ENCODE measurements around the gene ARL13B.
A peak's percentile ranks its signal among the peaks of the same experiment; 100 is the strongest.
"Not testable (repeated sequence)": the region's sequence is repeated elsewhere in the genome, so short reads cannot be mapped to it uniquely, and the experiment has no call there.

ARL13B gene

DNA sequence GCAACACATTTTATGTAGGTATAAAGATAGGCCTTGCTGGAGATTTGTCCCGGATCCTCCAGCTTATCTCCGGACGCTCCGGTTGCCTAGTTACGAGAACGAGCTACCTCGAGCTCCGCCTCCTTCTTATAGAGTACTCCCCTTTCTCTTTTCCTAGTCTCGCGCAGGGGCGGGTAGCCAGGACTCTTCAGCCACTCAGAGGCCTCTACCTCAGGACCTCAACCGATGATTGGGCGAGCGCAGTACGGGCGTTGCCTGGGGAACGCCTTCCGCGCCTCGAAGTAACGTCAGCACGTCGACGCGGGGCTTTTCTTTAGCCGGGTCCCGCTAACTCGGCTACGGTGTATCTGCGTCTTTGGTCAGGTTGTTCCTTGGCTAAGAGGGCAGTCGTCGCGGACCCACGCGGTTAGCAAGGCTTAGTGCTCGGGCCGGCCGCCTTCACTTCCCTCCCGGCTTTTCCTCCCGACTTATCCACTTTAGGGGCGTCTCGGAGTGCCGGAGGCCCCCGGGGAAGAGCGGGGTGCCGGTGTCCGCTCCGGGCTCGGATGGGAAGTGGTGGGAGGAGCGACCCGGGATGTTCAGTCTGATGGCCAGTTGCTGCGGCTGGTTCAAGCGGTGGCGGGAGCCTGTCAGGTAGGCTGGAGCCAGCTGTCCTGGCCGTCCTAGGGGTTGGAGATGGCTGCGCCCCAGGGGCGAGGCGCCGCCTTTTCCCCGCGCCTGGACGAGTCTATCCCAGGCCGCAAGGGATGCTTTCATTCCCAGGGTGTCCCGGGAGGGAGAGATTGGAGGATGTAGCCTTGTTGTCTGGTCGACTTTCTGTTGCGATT, at the start of gene ARL13B:
Gene ARL13B, plus strand, starts transcription at position 306 of the 827 bp plus-strand sequence. Its CDS starts 269 bp downstream, at position 575.
- Mint-ChIP-seq H3K27me3 (ENCODE audit: low read depth) (peaks cover 7% of the 10 kb centered on the region), H3K36me3 (ENCODE audit: low read depth) (no peaks in the 10 kb centered on the region), H3K4me3 (peak within 1 kb of the TSS; percentile 87), H3K9me3 (no peaks in the 10 kb centered on the region), H3K4me1 (ENCODE audit: low read depth) (peaks cover 18% of the 10 kb centered on the region), H3K27ac (peak within 1 kb of the TSS; percentile 56)
- DNase-seq (ENCODE audit: low spot score) = peak; percentile 94

DNA sequence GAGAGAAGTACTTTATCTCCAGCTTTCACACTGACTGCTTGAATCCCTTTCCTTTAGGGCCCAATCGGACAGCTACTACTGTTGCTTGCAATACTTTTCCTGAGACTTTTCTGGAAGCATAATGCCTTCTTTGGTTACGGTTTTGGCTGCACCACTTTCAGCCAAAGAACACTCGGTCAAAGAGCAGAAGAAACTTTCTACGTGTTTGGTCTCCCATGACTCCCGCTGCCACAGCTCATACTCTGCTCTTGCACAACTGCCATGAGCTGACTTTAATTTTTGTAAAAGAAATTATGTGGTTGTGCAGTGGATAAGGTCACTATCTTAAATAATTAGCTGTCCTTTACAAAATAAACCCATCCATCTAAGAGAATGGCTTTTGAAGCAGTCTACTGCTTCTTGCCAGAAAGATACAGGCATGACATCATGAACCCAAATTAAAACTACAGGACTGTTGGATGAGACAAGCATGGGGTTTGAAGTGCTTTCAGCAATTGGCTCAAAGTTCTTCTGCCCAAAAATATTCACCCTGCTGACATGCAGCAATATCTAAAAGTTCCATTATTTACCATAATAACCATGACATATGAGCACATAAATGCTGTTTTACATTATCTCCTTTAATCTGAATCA, 48.2 kb upstream of the ARL13B start:
- no peaks in the 10 kb centered on the region for H3K9me3 Mint-ChIP-seq
- H3K4me1 Mint-ChIP-seq (ENCODE audit: low read depth) = no peaks in the 10 kb centered on the region
- no peak for DNase-seq (ENCODE audit: low spot score)
- no peaks in the 10 kb centered on the region for H3K36me3 Mint-ChIP-seq (ENCODE audit: low read depth)
- H3K27ac Mint-ChIP-seq = no peak overlapping the region
- no peak overlapping the region for H3K4me3 Mint-ChIP-seq
- H3K27me3 Mint-ChIP-seq (ENCODE audit: low read depth) = no peaks in the 10 kb centered on the region

DNA sequence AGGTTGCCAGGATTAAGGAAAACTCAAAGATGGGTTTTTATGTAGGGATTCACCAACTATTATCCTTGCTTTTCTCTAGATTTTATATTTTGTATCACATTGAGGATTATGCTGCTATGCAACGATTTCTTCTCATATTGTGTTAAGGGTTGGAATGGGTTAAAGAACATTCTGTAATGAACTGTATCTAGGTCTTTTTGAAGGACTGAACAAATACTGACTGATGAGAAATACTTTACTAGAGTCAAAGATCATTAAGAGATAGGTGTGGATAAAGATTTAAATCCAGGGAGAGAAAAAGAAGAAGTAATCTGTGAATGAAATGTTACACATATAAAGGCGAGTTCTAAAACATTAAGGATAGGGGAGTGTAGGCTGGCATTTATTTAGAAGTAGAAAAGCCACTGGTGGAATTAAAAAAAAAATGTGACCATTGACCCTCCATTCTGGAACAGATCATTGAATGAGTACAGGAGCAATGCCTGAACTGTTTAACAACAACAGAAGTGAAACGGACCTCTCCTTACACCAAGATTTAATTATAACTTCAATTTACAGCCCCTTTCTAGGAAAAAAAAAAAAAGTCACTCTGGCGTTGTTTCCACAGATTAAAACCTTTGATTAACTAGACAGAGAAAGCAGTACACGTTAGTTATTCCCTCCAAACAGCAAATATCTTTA, 45.4 kb upstream of the ARL13B start:
- Mint-ChIP-seq H3K27ac (no peak overlapping the region), H3K27me3 (ENCODE audit: low read depth) (no peaks in the 10 kb centered on the region), H3K9me3 (no peaks in the 10 kb centered on the region)

DNA sequence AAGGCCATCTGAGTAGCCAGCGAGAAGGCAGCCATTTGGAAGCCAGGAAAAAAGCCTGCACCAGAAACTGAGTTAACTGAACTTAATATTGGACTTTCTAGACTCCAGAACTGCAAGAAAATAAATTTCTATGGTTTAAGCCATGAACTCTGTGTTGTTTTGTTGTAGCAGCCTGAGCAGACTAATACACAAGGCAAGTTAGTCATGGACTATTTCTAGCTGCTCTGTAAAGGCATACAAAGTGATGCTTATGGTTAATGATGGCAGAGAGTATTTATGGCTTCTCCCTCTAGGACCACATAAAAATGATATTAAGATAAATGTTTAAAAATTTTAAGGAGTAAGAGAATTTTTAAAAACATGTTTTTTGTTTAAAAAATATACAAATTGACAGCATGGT, 43.4 kb upstream of the ARL13B start:
- H3K4me3 Mint-ChIP-seq = no peak overlapping the region
- no peak for DNase-seq (ENCODE audit: low spot score)
- H3K27me3 Mint-ChIP-seq (ENCODE audit: low read depth) = no peaks in the 10 kb centered on the region
- no peak overlapping the region for H3K27ac Mint-ChIP-seq
- H3K4me1 Mint-ChIP-seq (ENCODE audit: low read depth) = no peaks in the 10 kb centered on the region
- H3K36me3 Mint-ChIP-seq (ENCODE audit: low read depth) = no peaks in the 10 kb centered on the region
- no peaks in the 10 kb centered on the region for H3K9me3 Mint-ChIP-seq

More for the DNA sequence above, 45.4 kb upstream of the ARL13B start:
- DNase-seq (ENCODE audit: low spot score) = no peak
- Mint-ChIP-seq H3K4me3 (no peak overlapping the region), H3K4me1 (ENCODE audit: low read depth) (no peaks in the 10 kb centered on the region), H3K36me3 (ENCODE audit: low read depth) (no peaks in the 10 kb centered on the region)

DNA sequence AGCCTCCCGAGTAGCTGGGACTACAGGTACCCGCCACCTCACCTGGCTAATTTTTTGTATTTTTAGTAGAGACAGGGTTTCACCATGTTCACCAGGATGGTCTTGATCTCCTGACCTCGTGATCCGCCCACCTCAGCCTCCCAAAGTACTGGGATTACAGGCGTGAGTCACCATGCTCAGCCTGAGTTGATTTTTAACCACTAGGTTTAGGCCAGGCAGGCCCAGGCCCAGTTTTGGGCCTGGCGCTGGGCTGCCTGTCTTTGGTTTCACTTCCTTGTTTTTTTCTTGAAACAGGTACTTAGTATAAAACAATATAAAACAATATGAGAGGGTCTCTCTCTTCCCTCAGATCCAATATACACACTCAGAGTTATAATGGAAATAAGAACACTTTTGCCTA, 42.5 kb upstream of the ARL13B start:
- H3K27me3 Mint-ChIP-seq (ENCODE audit: low read depth); H3K36me3 Mint-ChIP-seq (ENCODE audit: low read depth); DNase-seq (ENCODE audit: low spot score): not testable (repeated sequence)

DNA sequence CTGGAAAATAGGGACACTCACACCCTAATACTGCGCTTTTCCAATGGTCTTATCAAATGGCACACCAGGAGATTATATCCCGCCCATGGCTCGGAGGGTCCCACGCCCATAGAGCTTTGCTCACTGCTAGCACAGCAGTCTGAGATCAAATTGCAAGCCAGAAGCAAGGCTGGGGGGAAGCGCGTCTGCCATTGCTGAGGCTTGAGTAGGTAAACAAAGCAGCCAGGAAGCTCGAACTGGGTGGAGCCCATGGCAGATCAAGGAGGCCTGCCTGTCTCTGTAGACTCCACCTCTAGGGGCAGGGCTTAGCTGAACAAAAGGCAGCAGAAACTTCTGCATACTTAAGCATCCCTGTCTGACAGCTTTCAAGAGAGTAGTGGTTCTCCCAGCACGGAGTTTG, 30.0 kb upstream of the ARL13B start:
- not testable (repeated sequence) for H3K4me1 Mint-ChIP-seq (ENCODE audit: low read depth); DNase-seq (ENCODE audit: low spot score); H3K9me3 Mint-ChIP-seq; H3K36me3 Mint-ChIP-seq (ENCODE audit: low read depth); H3K4me3 Mint-ChIP-seq; H3K27ac Mint-ChIP-seq; H3K27me3 Mint-ChIP-seq (ENCODE audit: low read depth)

More for the DNA sequence above, 42.5 kb upstream of the ARL13B start:
- H3K9me3 Mint-ChIP-seq; H3K4me3 Mint-ChIP-seq; H3K4me1 Mint-ChIP-seq (ENCODE audit: low read depth); H3K27ac Mint-ChIP-seq: not testable (repeated sequence)

DNA sequence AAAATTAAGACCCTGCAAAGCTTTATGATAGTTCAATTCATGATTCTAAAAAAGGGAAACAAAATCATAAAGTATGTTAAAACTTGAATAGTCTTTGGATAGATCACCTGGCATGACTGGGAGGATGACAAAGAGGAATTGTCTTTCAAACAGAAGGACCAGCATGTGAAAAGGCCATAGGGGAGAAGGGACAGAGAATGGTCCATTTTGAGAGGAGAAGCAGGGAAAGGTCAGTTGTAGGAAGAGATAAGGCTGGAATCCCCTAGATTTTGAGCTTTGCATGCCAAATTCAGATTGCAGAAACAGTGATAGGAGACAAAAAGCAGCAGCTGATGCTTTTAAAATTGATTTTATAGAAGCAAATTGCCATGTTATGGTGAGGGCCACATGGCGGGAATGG, 18.9 kb upstream of the ARL13B start:
- no peak overlapping the region for H3K4me3 Mint-ChIP-seq
- no peaks in the 10 kb centered on the region for H3K36me3 Mint-ChIP-seq (ENCODE audit: low read depth)
- peaks cover 3% of the 10 kb centered on the region for H3K27me3 Mint-ChIP-seq (ENCODE audit: low read depth)
- H3K9me3 Mint-ChIP-seq = no peaks in the 10 kb centered on the region
- DNase-seq (ENCODE audit: low spot score) = no peak
- H3K4me1 Mint-ChIP-seq (ENCODE audit: low read depth) = no peaks in the 10 kb centered on the region
- H3K27ac Mint-ChIP-seq = no peak overlapping the region

DNA sequence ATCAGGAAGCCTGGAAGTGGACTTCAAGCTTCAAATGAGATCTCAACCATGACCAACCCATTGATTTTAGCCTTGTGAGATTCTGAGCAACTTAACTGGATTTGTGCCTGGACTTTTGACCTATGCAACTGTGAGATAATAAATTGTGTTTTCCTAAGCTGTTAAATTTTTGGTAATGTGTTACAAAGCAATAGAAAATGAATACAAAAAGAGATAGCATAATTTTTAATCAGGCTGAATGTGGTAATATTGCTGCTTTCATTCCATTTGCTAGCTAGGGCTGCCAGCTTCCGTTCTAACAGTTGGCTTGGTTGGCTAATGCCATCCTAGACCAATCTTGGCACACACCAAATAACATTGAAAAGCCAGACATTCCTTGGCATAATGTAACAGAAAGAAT, 18.5 kb upstream of the ARL13B start:
- DNase-seq (ENCODE audit: low spot score) = no peak
- peaks cover 3% of the 10 kb centered on the region for H3K27me3 Mint-ChIP-seq (ENCODE audit: low read depth)

DNA sequence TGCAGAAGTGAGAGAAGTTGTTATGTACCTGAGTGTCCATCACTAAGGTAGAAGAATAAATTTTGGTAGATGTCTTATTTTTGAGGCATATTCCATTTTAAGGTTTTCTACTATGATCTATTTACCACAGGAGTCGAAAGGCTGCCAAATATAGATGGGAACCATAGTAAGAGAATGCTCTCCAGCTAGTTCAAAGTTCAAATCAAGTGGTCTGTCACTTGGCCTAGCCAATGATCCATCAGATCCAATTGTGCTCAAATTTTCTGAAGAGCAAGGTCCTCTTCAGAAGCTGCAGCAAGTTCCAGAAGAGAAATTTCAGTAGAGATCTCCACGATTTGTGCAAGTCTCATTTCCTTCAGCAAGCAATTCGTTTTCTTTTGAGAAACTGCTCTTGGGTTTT, 17.2 kb upstream of the ARL13B start:
- no peak for DNase-seq (ENCODE audit: low spot score)
- peaks cover 3% of the 10 kb centered on the region for H3K27me3 Mint-ChIP-seq (ENCODE audit: low read depth)
- no peaks in the 10 kb centered on the region for H3K9me3 Mint-ChIP-seq
- no peaks in the 10 kb centered on the region for H3K4me1 Mint-ChIP-seq (ENCODE audit: low read depth)
- H3K27ac Mint-ChIP-seq = no peak overlapping the region
- H3K36me3 Mint-ChIP-seq (ENCODE audit: low read depth) = no peaks in the 10 kb centered on the region
- H3K4me3 Mint-ChIP-seq = no peak overlapping the region

More for the DNA sequence above, 18.5 kb upstream of the ARL13B start:
- Mint-ChIP-seq H3K9me3 (no peaks in the 10 kb centered on the region), H3K4me3 (no peak overlapping the region), H3K4me1 (ENCODE audit: low read depth) (no peaks in the 10 kb centered on the region), H3K36me3 (ENCODE audit: low read depth) (no peaks in the 10 kb centered on the region), H3K27ac (no peak overlapping the region)

DNA sequence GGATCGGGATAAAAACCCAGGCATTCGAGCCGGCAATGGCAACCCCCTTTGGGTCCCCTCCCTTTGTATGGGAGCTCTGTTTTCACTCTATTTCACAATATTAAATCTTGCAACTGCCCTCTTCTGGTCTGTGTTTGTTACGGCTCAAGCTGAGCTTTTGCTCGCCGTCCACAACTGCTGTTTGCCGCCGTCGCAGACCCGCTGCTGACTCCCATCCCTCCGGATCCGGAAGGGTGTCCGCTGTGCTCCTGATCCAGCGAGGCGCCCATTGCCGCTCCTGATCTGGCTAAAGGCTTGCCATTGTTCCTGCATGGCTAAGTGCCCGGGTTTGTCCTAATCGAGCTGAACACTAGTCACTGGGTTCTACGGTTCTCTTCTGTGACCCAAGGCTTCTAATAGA, 14.8 kb upstream of the ARL13B start:
- not testable (repeated sequence) for DNase-seq (ENCODE audit: low spot score); H3K4me1 Mint-ChIP-seq (ENCODE audit: low read depth); H3K27me3 Mint-ChIP-seq (ENCODE audit: low read depth); H3K9me3 Mint-ChIP-seq; H3K27ac Mint-ChIP-seq; H3K4me3 Mint-ChIP-seq; H3K36me3 Mint-ChIP-seq (ENCODE audit: low read depth)

DNA sequence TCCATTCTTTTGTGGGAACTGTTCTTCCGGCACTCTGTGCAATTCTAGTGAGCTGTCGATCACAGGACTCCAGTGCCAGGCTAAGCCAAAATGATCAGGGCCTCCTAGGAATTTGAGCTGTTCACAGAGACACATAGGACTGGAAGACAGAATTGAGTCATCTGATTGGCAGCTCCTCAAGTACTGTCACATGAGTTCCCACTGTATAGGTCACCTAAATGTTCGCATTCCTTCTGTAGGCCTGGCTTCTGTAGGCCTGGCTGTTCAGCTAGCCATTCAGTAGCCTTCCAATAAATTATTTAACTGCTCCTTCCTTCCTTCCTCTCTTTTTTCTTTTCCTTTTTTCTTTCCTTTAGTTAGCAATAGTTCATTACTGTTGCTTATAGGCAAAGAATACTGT, 10.5 kb upstream of the ARL13B start:
- H3K36me3 Mint-ChIP-seq (ENCODE audit: low read depth) = no peaks in the 10 kb centered on the region
- DNase-seq (ENCODE audit: low spot score) = no peak
- H3K4me3 Mint-ChIP-seq = no peak overlapping the region
- H3K27me3 Mint-ChIP-seq (ENCODE audit: low read depth) = peaks cover 12% of the 10 kb centered on the region
- H3K4me1 Mint-ChIP-seq (ENCODE audit: low read depth) = peaks cover 11% of the 10 kb centered on the region
- no peaks in the 10 kb centered on the region for H3K9me3 Mint-ChIP-seq
- H3K27ac Mint-ChIP-seq = no peak overlapping the region

DNA sequence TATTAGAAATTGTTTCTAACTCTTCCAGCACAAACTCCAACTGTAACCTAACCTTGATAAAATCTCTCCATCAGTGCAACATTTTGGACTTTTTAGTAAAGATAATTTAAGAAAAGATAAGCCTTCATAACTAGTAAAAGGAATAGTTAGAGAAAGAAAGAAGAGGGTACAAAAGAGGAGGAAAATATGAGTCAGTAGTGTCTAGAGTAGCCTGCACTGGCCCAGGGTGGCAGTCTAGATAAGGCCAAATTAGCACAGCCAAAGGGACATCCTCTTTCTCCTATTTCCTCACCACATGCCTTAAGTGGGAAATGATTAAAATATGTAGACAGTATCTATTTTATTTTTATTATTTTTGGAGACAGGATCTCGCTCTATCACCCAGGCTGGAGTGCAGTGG, 10.0 kb upstream of the ARL13B start:
- Mint-ChIP-seq H3K9me3 (no peaks in the 10 kb centered on the region), H3K27me3 (ENCODE audit: low read depth) (peaks cover 12% of the 10 kb centered on the region), H3K4me1 (ENCODE audit: low read depth) (peaks cover 11% of the 10 kb centered on the region), H3K36me3 (ENCODE audit: low read depth) (no peaks in the 10 kb centered on the region), H3K27ac (no peak overlapping the region), H3K4me3 (no peak overlapping the region)
- DNase-seq (ENCODE audit: low spot score) = no peak

DNA sequence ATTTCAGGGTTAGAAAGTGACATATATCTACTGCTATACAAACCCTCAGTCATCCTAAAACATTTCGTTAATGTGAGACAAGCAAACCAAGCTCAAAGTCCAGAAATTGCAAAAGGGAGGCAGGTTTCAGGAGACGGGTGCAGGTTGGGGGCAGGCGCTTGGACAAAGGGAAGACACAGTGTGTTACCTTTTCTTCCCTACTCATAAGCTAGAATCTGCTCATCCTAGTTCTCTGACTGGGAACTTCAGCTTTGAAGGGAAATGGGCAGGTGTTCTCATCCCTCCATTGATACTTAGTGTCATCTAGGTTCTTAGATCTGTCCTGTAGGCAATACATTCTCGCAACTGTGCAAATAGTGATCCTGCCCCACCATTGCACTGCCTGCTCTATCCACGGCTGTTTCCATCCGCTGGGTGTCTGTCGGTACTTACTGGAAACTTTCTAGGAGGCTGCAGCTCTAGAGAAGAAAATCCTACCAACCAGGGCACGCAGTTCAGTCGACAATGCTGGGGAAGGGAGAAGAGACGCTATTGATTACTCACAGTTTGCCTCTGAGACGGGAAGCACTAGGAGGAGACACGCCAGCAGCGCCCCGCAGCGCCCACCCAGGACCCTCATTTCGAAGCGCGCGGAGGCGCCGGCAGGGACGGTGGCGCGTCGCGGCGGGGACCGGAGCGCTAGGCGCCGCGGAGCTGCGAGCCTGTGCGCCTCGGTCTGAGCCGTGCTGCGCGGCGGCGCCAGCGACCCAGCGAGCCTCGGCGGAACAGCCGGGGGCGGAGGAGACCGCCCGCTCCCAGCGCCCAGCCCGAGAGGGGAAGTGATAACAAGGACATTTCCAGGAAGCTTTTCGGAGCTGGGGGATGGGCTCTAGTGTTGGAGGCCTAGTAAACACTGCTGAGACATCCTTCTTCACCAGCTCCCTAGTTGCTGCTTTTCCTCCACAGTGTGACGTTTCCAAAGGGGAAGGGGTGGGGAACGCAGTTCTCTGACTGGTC, 6.5 kb upstream of the ARL13B start, which contains the start of gene PROS1:
Gene PROS1, minus strand, starts transcription at position 766 of the 996 bp plus-strand sequence. Its CDS starts 147 bp downstream, at position 619.
- H3K36me3 Mint-ChIP-seq (ENCODE audit: low read depth) = no peaks in the 10 kb centered on the region
- peaks cover 11% of the 10 kb centered on the region for H3K4me1 Mint-ChIP-seq (ENCODE audit: low read depth)
- peak within 1 kb of the TSS; percentile 57 for H3K27ac Mint-ChIP-seq
- peak; percentile 66 for DNase-seq (ENCODE audit: low spot score)
- peaks cover 18% of the 10 kb centered on the region for H3K27me3 Mint-ChIP-seq (ENCODE audit: low read depth)
- no peaks in the 10 kb centered on the region for H3K9me3 Mint-ChIP-seq
- H3K4me3 Mint-ChIP-seq = peak within 1 kb of the TSS; percentile 89

Measured in T-helper 2 cell treated with Interferon-gamma antibody and Interleukin-4, amounts not matched to agents 5 μg/mL and 100 μg/mL, for 36 hours (primary cell).